Measurements from ENCODE around the gene CRX.
"Not testable (repeated sequence)": the region's sequence is repeated elsewhere in the genome, so short reads cannot be mapped to it uniquely, and the experiment has no call there.

CRX gene

GRCh38 chr19:47848425-47848822 is 26.7 kb downstream of the CRX start:
- no peak for DNase-seq (ENCODE audit: low spot score)
- in situ Hi-C loops (cut with MboI; ENCODE audit: low sequenced_read_pairs, unreplicated experiment) = no loop called here
- no peak for TF ChIP-seq CTCF (IDR thresholded peaks at IDR 0.05; ENCODE audit: borderline replicate concordance, control extremely low read depth, extremely low read depth, insufficient read depth, missing control alignments)

- in situ Hi-C loops (cut with MboI; ENCODE audit: low sequenced_read_pairs, unreplicated experiment) = no loop called here
- TF ChIP-seq CTCF (IDR thresholded peaks at IDR 0.05; ENCODE audit: borderline replicate concordance, control extremely low read depth, extremely low read depth, insufficient read depth, missing control alignments) = no peak
- DNase-seq (ENCODE audit: low spot score) = no peak
Observed at GRCh38 chr19:47848823-47849473, 27.2 kb downstream of the CRX start.

- in situ Hi-C loops (cut with MboI; ENCODE audit: low sequenced_read_pairs, unreplicated experiment) = no loop called here
- no peak for DNase-seq (ENCODE audit: low spot score)
- no peak for TF ChIP-seq CTCF (IDR thresholded peaks at IDR 0.05; ENCODE audit: borderline replicate concordance, control extremely low read depth, extremely low read depth, insufficient read depth, missing control alignments)
Observed at GRCh38 chr19:47853003-47853402, 31.3 kb downstream of the CRX start.

GRCh38 chr19:47854459-47854858 is 32.7 kb downstream of the CRX start:
- no peak for TF ChIP-seq CTCF (IDR thresholded peaks at IDR 0.05; ENCODE audit: borderline replicate concordance, control extremely low read depth, extremely low read depth, insufficient read depth, missing control alignments)
- in situ Hi-C loops (cut with MboI; ENCODE audit: low sequenced_read_pairs, unreplicated experiment) = no loop called here
- DNase-seq (ENCODE audit: low spot score) = no peak

- in situ Hi-C loops (cut with MboI; ENCODE audit: low sequenced_read_pairs, unreplicated experiment); DNase-seq (ENCODE audit: low spot score): not testable (repeated sequence)
Observed at GRCh38 chr19:47858231-47858630, 36.5 kb downstream of the CRX start.

- in situ Hi-C loops (cut with MboI; ENCODE audit: low sequenced_read_pairs, unreplicated experiment); DNase-seq (ENCODE audit: low spot score): not testable (repeated sequence)
Observed at GRCh38 chr19:47858646-47859285, 37.0 kb downstream of the CRX start, which contains the start of gene TPRX2. Gene TPRX2 (plus strand): TSS chr19:47859235. CDS start chr19:47859247, 12 bp downstream.

- DNase-seq (ENCODE audit: low spot score); in situ Hi-C loops (cut with MboI; ENCODE audit: low sequenced_read_pairs, unreplicated experiment): not testable (repeated sequence)
Observed at GRCh38 chr19:47859838-47860237, 38.1 kb downstream of the CRX start.

- no peak for TF ChIP-seq CTCF (IDR thresholded peaks at IDR 0.05; ENCODE audit: borderline replicate concordance, control extremely low read depth, extremely low read depth, insufficient read depth, missing control alignments)
- DNase-seq (ENCODE audit: low spot score) = no peak
- in situ Hi-C loops (cut with MboI; ENCODE audit: low sequenced_read_pairs, unreplicated experiment) = no loop called here
Observed at GRCh38 chr19:47860602-47861297, 39.0 kb downstream of the CRX start.

Data from GM13976 (cell line).